HG03432 (cell line): ENCODE data around the gene CENPM.

Experiments
- ATAC-seq: cut with Tn5 transposase; IDR thresholded peaks from one replicate; pipeline ENCODE4 v1.9.1; 2021; ENCODE audit warnings: mild to moderate bottlenecking, moderate library complexity; ENCODE audit not compliant: unreplicated experiment

Gene CENPM, protein sequence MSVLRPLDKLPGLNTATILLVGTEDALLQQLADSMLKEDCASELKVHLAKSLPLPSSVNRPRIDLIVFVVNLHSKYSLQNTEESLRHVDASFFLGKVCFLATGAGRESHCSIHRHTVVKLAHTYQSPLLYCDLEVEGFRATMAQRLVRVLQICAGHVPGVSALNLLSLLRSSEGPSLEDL

GRCh38 chr22:41946629-41947423 is at the start of gene CENPM:
TSS of gene CENPM (minus strand) at chr22:41947152. CDS start at chr22:41947076, 76 bp downstream.
- peak; percentile 79 for ATAC-seq

DNA sequence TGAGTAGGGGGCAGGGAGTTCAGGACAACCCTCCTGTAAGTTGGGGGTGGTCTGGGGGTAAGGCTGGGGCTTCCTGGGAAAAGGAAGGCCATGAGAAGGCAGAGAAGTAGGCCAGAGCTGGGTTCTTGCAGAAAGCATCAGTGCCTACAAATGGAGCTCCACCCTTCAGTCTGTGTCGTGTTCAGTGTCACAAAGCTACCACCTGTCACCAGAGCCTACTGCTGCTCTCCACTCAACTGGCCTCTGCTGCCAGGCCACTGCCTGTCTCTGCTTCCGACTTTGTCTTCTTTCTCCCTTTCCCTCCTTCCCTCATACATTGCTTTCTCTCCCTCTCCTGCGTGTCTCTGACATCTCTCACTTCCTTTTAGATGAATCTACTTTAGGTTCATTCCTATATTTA is 48.3 kb upstream of the CENPM start:
- no peak for ATAC-seq

GRCh38 chr22:41992496-41992895 is 45.5 kb upstream of the CENPM start:
- no peak for ATAC-seq

DNA sequence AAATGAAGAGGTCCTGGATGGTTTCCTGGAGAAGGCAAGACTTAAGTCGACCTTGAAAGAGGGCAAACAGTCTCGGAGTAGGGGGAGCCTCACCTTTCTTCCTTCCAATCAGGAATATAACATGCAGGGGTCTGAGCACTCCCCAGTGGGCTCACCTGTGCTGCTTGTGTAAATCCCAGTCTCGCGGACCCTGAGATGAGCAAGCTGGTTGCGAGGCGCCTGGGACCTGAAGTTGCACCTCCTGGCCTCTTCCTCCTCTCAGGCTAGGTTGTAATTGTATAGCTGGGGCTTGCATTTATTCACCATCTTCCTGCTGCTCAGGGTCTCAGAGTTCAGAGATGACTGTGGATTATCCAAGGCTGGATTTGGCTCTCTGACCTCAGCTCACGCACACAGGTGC is 44.2 kb upstream of the CENPM start:
- no peak for ATAC-seq

DNA sequence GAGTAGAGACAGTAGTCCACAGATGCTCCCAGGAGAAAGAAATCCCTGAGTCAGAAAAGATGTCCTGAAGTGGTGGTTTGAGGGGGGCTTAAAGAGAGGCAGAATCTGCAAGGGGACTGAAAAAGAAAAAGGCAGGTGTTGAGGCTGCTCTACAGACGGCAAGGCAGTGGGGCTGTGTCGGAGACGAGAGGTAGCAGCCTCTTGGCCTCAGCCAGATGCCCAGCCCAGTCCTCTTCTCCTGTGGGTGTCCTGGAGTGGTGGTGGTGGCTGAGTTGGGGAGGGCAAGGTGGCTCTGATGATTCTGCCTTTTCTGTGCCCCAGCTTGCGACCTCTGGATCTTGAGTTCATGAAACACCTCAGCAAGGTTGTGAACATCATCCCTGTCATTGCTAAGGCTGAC is 42.3 kb upstream of the CENPM start:
- no peak for ATAC-seq

GRCh38 chr22:41987276-41987675 is 40.3 kb upstream of the CENPM start:
- ATAC-seq, result no peak

- no peak for ATAC-seq
These were observed 36.8 kb upstream of the CENPM start for GRCh38 chr22:41983513-41984405.

- no peak for ATAC-seq
These were observed 35.9 kb upstream of the CENPM start for GRCh38 chr22:41982865-41983264.

GRCh38 chr22:41979423-41980250 is 32.7 kb upstream of the CENPM start:
- no peak for ATAC-seq

DNA sequence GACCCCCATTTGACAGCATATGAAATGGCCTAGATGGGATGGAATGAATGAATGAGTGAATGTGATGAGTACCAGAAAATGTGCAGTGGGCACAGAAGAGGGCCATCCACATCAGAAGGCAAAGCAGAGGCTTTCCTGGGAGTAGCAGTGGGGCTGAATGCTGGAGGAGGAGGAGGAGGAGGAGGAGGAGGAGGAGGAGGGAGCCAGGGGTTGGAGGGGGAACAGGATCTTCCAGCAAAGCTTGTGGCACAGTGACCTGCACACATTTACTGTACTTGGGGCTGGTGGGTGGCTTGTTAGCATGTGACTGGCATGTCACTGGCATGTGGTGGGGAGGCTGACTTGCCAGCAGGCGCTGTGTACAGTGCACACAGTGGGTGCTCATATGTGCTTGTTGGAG is 31.8 kb upstream of the CENPM start:
- ATAC-seq, result no peak

- no peak for ATAC-seq
These were observed 30.1 kb upstream of the CENPM start for GRCh38 chr22:41976961-41977566.

DNA sequence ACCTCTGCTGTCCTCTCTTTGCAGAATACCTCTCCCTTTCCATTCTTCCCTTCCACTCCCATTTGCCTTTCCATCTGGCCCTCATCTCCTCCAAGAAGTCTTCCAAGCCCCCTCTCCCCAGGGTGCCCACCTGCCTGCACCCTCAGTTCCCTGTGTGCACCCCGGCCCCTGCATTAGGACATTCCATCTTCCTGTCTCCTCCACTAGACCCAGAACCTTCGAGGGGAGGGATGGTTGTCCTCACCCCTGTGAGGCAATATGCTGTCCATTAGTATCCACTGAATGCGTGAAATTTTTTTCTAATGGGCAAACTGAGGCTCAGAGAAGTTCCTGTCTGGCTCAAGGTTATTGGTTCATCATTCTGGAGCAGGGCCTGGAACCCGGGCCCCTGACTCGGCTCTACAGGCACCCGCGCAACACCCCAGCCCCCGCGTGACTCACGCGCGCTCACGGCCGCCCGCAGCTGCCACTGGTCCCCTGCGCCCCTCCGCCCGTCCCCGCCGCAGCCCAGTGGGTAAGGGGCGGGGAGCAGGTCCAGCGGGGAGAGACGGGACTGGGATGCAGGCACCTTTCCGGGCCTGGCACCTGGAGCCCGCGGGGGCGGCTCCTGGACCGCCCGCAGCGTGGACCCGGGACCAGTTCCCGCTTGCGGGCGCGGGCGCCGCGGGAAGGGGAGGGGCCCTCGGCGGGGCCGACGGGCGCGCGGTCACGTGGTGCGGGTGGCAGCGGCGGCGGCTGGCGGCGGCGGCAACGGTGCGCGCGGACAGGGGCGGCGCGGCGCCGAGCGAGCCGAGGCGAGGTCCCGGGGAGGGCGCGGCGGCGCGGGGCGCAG is 29.3 kb upstream of the CENPM start:
- ATAC-seq, result no peak

DNA sequence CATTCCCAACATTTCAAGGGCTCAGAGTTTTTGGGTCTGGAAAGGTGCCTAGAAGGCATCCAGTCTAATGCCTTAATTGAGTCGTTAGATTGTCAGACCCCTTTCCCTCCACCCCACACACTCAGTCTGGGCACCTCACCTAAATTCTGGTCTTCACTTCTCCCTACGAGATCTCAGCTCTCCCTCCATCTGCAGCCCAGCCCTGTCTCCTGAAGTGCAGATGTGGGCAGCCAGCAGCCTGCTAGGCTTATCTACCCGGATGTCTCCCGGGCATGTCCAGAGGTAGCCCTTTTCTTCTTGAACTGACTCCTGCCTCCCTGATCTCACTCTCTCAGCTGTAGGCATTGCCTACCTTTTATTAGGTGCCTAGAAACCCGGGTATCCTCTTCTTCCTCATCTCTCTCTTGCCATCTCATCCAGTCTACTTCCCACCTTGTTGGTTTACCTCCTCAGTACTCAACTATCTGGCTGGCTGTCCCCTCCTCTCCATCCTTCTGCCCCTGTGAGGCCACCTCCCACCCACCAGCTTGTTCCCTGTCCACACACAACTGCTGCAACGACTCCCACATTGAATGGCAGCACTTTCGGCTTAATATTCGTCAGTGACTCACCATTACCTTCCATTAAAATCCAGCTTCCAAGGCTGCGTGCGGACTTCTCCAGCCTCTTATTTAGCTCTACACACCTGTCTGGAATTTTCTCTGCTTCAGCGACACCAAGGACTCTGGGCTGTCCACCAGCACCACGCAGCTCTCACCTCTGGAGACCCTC is 28.5 kb upstream of the CENPM start:
- ATAC-seq, result no peak

DNA sequence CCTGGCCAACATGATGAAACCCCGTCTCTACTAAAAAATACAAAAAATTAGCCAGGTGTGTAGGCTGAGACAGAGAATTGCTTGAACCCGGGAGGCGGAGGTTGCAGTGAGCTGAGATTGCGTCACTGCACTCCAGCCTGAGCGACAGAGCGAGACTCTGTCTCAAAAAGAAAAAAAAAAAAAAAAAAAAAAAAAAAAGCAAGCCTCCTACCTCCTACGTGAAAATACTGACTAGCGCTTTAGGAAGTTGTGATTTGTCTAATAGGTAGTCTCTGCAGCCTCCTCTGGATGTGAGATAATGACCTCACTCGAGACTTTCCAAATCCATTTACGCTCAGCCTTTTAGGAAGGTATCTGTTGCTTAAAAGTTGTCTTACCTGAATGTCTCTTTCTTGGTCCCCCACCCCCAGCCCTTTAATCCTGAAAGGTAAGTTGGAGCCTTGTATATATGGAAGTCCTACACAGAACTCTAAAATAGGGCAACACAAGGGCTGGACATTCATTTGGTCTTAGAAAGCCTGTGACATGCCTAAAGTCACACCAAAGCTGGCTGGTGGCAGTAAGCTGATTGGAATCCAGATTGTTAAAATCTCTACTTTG is 27.8 kb upstream of the CENPM start:
- no peak for ATAC-seq

DNA sequence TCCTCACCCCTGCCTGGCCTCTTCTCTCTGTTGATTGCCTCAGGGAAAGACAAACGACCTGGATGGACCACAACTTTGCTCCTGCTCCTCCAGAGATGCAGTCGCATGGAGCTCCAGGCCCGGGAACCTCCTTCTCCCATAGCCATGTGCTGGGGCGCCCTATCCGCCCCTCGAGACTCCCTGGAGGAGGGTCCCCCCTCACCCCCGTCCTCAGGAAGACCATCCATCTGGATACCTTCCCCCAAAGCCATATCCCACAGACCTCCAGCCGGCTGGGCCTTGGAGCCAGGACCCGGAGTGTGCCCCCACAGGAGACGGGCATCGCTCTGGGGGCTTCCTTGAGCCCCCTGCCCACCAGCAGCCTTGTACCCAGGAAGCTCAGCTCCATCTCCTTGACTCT is 24.5 kb upstream of the CENPM start:
- no peak for ATAC-seq

DNA sequence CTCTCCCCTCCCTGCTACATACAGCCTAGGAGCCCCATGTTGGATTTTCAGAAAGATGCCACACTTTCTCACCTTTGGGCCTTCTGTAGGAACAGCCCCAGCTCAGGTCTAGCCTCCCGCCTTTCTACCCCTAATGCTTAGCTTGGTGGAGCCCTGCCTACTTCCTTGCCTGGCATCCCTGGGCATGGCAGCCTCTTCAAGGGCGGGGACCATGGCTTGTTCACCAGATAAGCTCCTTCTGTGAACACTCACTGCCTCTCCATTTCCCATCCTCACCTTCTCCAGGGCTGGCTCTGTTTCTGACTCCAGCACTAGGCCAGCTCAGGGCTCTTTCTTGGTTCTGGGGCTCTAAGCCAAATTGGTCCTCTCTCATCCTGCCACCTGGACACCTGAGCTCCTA is 23.6 kb upstream of the CENPM start:
- no peak for ATAC-seq

DNA sequence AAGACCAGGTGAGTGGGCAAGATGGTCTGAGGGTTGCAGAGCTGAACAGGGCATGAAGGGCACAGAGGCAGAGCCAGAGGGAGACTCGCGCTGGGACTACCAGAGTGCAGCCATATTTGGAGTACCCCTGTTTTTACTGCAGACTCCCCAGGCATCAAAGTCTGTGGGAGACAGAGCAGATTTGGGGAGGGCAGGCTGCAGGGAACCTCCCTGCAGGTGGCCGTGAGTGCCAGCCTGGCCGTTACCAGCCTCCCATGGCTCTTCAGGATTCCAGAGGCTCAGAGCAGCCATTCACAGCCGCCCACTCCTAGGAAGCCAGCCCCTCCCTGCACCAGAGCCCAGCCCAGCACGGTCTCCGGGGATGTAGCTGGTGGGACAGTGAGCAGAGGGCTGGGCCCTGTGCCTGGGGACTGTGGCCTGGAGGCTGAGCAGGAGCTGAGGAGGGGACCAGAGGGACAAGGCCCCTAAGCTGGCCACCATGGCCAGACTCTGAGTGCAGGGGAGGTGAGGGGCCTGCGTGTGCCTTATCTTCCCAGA is 22.2 kb upstream of the CENPM start, which contains the start of gene SEPTIN3:
Gene SEPTIN3 (plus strand): TSS at position 334 of the 537 bp plus-strand sequence. CDS start 2,050 bp downstream, outside the sequence.
- no peak for ATAC-seq

DNA sequence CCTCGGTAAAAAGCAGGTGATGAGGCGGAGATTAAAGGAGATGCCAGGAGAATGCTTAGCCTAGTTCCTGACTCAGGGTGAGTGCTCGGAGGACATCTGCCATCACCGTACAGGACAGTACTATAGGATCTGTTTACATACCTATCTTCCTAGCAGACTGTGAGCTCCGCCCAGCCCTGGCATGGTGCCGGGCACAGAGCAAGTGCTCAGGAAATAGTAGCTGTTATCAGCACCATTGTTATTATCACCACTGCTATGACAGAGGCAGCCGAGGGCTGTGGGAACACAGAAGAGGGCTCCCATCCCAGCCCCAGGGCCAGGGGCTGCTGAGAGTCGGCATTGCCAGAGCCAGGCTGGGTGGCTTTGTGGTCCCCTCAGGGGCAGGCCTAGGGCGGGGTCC is 21.6 kb upstream of the CENPM start:
- ATAC-seq, result no peak
